Astrocyte of the spinal cord (primary cell): Measurements from ENCODE around the gene TYK2.
A peak's percentile ranks its signal among the peaks of the same experiment; 100 is the strongest.

Experiments used
- DNase-seq: peaks from one replicate; pipeline ENCODE4 v3.0.0; 2011; ENCODE audit warnings: low read depth, low spot score
- H3K4me3 ChIP-seq: 2 replicates; pipeline ENCODE4 v1.5.1; 2011; ENCODE audit warnings: low read depth, mild to moderate bottlenecking, low read length, moderate library complexity
- CTCF ChIP-seq: IDR thresholded peaks from 2 replicates; pipeline ENCODE4 v1.5.1; 2012; ENCODE audit warnings: low read depth, mild to moderate bottlenecking, low read length, inconsistent platforms
- in situ Hi-C: cut with HindIII; loops from 2 replicates; pipeline ENCODE4 v1.10.0; 2017; ENCODE audit warnings: low sequenced_read_pairs

The TYK2 gene

GRCh38 chr19:10408511-10409283, 28.3 kb upstream of the TYK2 start:
- TF ChIP-seq CTCF, result no peak
- DNase-seq, result no peak
- in situ Hi-C loops, result no loop called here
- no peak overlapping the region for H3K4me3 ChIP-seq

GRCh38 chr19:10407096-10407495, 26.7 kb upstream of the TYK2 start:
- in situ Hi-C loops, result no loop called here
- TF ChIP-seq CTCF, result no peak
- DNase-seq, result no peak
- H3K4me3 ChIP-seq, result no peak overlapping the region

GRCh38 chr19:10406191-10406590, 25.8 kb upstream of the TYK2 start:
- in situ Hi-C loops, result no loop called here
- DNase-seq, result no peak
- no peak for TF ChIP-seq CTCF
- no peak overlapping the region for H3K4me3 ChIP-seq

GRCh38 chr19:10404888-10405820, 24.8 kb upstream of the TYK2 start:
- no peak for DNase-seq
- in situ Hi-C loops, result no loop called here
- peak overlapping the region; percentile 74 for H3K4me3 ChIP-seq
- no peak for TF ChIP-seq CTCF

- no peak for TF ChIP-seq CTCF
- in situ Hi-C loops, result no loop called here
- peak within 1 kb of the TSS; percentile 74 for H3K4me3 ChIP-seq
- DNase-seq, result peak; percentile 97
These were observed 23.0 kb upstream of the TYK2 start, which contains the start of gene CDC37 for GRCh38 chr19:10403137-10404021. TSS of gene CDC37 (minus strand) at chr19:10403542. CDS start at chr19:10403479, 63 bp downstream.
